ENCODE data around the gene UPF2. TPM values are rescaled to one million over a fixed set of nuclear protein-coding genes. Genes with fewer than 3 reads are reported as not detected.
"Not testable (repeated sequence)": the region's sequence is repeated elsewhere in the genome, so short reads cannot be mapped to it uniquely, and the experiment has no call there.

Gene UPF2
- total and polyA plus RNA-seq, 2 donors from 2014 or later = 8.4 to 19.4 TPM

- FAIRE-seq = peak; percentile 93
These were observed 55.9 kb downstream of the UPF2 start for GRCh38 chr10:11986593-11987216.

DNA sequence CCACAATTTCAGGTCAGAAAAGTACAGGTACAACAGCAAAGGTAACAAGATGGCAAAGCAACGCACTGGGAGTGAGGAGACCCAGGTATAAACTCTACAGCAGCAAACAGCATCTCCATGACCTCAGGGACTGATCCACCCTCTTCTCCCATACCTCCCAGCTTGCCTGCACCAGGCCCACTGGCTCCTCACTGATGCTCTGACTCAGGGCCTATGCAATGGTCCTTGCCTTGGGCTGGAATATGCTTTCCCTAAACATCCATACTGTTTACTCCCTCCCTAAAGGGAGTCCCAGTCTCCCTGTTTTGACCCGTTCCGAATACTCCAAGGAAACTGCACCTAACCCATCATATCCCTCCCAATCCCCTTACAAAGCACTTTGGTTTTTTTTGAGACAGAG lies 60.4 kb downstream of the UPF2 start:
- Histone ChIP-seq H3K27ac (ENCODE audit: low read depth in 2 of 2, low read length in 2 of 2) (no peak overlapping the region), H3K4me1 (ENCODE audit: control insufficient read depth in 2 of 3, insufficient read depth in 2 of 3, low read depth in 1 of 3, low read length in 3 of 3) (no peaks in the 10 kb centered on the region), H3K9ac (ENCODE audit: low read length in 3 of 3) (no peak overlapping the region), H3K36me3 (ENCODE audit: control insufficient read depth in 2 of 3, insufficient read depth in 3 of 3, low read length in 3 of 3) (peaks cover 0 to 15% (median 7%) of the 10 kb centered on the region in 3 donors), H3K27me3 (ENCODE audit: control insufficient read depth, insufficient read depth, low read length) (no peaks in the 10 kb centered on the region), H3K9me3 (ENCODE audit: control insufficient read depth in 2 of 3, insufficient read depth in 1 of 3, low read length in 3 of 3) (no peaks in the 10 kb centered on the region), H3K4me3 (ENCODE audit: low read length in 3 of 3) (no peak overlapping the region)
- FAIRE-seq (no peak), DNase-seq (no peak)
- TF ChIP-seq, protein P1, sequence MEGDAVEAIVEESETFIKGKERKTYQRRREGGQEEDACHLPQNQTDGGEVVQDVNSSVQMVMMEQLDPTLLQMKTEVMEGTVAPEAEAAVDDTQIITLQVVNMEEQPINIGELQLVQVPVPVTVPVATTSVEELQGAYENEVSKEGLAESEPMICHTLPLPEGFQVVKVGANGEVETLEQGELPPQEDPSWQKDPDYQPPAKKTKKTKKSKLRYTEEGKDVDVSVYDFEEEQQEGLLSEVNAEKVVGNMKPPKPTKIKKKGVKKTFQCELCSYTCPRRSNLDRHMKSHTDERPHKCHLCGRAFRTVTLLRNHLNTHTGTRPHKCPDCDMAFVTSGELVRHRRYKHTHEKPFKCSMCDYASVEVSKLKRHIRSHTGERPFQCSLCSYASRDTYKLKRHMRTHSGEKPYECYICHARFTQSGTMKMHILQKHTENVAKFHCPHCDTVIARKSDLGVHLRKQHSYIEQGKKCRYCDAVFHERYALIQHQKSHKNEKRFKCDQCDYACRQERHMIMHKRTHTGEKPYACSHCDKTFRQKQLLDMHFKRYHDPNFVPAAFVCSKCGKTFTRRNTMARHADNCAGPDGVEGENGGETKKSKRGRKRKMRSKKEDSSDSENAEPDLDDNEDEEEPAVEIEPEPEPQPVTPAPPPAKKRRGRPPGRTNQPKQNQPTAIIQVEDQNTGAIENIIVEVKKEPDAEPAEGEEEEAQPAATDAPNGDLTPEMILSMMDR (IDR thresholded peaks at IDR 0.05; ENCODE audit: borderline replicate concordance, extremely low read depth, insufficient read depth) = no peak
- intact Hi-C loops (cut with DNase I) = no loop called here

More at GRCh38 chr10:11986593-11987216, 55.9 kb downstream of the UPF2 start:
- intact Hi-C loops (cut with DNase I) = loop anchor here (5.0 kb wide), 1 partner anchor 204 kb away; no protein-coding TSS in a partner anchor
- H3K4me3 ChIP-seq (ENCODE audit: low read length in 3 of 3) = peak overlapping the region in 1 of 3 donors; percentile 21
- no peaks in the 10 kb centered on the region for H3K4me1 ChIP-seq (ENCODE audit: control insufficient read depth in 2 of 3, insufficient read depth in 2 of 3, low read depth in 1 of 3, low read length in 3 of 3)
- no peaks in the 10 kb centered on the region for H3K9me3 ChIP-seq (ENCODE audit: control insufficient read depth in 2 of 3, insufficient read depth in 1 of 3, low read length in 3 of 3)
- H3K27ac ChIP-seq (ENCODE audit: low read depth in 2 of 2, low read length in 2 of 2) = no peak overlapping the region
- no peak overlapping the region for H3K9ac ChIP-seq (ENCODE audit: low read length in 3 of 3)
- no peaks in the 10 kb centered on the region for H3K27me3 ChIP-seq (ENCODE audit: control insufficient read depth, insufficient read depth, low read length)
- peaks cover 0 to 9% (median 0%) of the 10 kb centered on the region in 3 donors for H3K36me3 ChIP-seq (ENCODE audit: control insufficient read depth in 2 of 3, insufficient read depth in 3 of 3, low read length in 3 of 3)
- peak; percentile 73 to 94 (median 81) for DNase-seq
- TF ChIP-seq, protein P1 (IDR thresholded peaks at IDR 0.05; ENCODE audit: borderline replicate concordance, extremely low read depth, insufficient read depth) = peak; percentile 94

DNA sequence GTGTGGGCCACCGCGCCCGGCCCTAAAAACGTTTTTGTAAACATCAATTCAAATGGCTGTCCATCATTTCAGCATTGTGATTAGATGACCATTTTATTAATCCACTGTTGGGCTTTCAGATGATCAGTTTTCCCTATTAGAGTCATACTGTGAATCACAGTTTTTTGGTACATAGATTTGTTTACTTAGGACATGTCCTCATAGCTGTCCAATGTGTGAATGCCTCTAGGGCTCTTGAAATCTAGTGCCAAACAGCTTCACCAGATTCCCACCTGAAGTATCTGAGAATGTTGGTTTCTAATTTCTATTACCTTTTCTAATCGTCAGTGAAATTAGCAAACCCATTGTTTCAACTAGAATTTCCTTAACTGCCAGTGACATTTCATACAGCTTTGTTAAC lies 66.8 kb downstream of the UPF2 start:
- intact Hi-C loops (cut with DNase I) = no loop called here
- TF ChIP-seq, protein P1 (IDR thresholded peaks at IDR 0.05; ENCODE audit: borderline replicate concordance, extremely low read depth, insufficient read depth) = no peak

DNA sequence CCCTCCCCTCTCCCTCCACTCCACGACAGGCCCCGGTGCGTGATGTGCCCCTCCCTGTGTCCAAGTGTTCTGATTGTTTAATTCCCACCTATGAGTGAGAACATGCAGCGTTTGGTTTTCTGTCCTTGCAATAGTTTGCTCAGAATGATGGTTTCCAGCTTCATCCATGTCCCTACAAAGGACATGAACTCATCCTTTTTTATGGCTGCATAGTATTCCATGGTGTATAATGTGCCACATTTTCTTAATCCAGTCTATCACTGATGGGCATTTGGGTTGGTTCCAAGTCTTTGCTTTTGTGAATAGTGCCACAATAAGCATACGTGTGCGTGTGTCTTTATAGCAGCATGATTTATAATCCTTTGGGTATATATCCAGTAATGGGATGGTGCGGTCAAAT lies 70.1 kb downstream of the UPF2 start:
- H3K4me3 ChIP-seq (ENCODE audit: low read length in 3 of 3); intact Hi-C loops (cut with DNase I); H3K27me3 ChIP-seq (ENCODE audit: control insufficient read depth, insufficient read depth, low read length); H3K27ac ChIP-seq (ENCODE audit: low read depth in 2 of 2, low read length in 2 of 2); H3K36me3 ChIP-seq (ENCODE audit: control insufficient read depth in 2 of 3, insufficient read depth in 3 of 3, low read length in 3 of 3); H3K9ac ChIP-seq (ENCODE audit: low read length in 3 of 3); H3K9me3 ChIP-seq (ENCODE audit: control insufficient read depth in 2 of 3, insufficient read depth in 1 of 3, low read length in 3 of 3); H3K4me1 ChIP-seq (ENCODE audit: control insufficient read depth in 2 of 3, insufficient read depth in 2 of 3, low read depth in 1 of 3, low read length in 3 of 3); DNase-seq; FAIRE-seq: not testable (repeated sequence)

More for the DNA sequence above, 66.8 kb downstream of the UPF2 start:
- peaks cover 0 to 20% (median 11%) of the 10 kb centered on the region in 3 donors for H3K36me3 ChIP-seq (ENCODE audit: control insufficient read depth in 2 of 3, insufficient read depth in 3 of 3, low read length in 3 of 3)
- H3K9ac ChIP-seq (ENCODE audit: low read length in 3 of 3) = no peak overlapping the region
- DNase-seq = no peak
- H3K27me3 ChIP-seq (ENCODE audit: control insufficient read depth, insufficient read depth, low read length) = no peaks in the 10 kb centered on the region
- no peak overlapping the region for H3K27ac ChIP-seq (ENCODE audit: low read depth in 2 of 2, low read length in 2 of 2)
- no peaks in the 10 kb centered on the region for H3K4me1 ChIP-seq (ENCODE audit: control insufficient read depth in 2 of 3, insufficient read depth in 2 of 3, low read depth in 1 of 3, low read length in 3 of 3)
- no peak for FAIRE-seq
- no peaks in the 10 kb centered on the region for H3K9me3 ChIP-seq (ENCODE audit: control insufficient read depth in 2 of 3, insufficient read depth in 1 of 3, low read length in 3 of 3)
- no peak overlapping the region for H3K4me3 ChIP-seq (ENCODE audit: low read length in 3 of 3)
